Suprapubic skin (tissue), 4 donors: Measurements from ENCODE around the gene TMC3.

Experiments used
- CTCF ChIP-seq, 2 donors: fragments of 200-600 bp in 1 of 2; fragments of 450-650 bp in 1 of 2; sonication (generic) in 1 of 2; IDR thresholded peaks; one replicate each; pipeline ENCODE4 v1.5.1; 2016 to 2019; ENCODE audit warnings: antibody characterized with exemption in 2 of 2, mild to moderate bottlenecking in 1 of 2, moderate library complexity in 1 of 2
- EP300 ChIP-seq: sonication (generic); formaldehyde crosslinking; IDR thresholded peaks from one replicate; pipeline ENCODE4 v1.6.1; 2017; ENCODE audit warnings: antibody characterized with exemption
- POLR2A ChIP-seq, 2 donors: fragments of 450-650 bp; IDR thresholded peaks; one replicate each; pipeline ENCODE4 v1.6.1; 2017; ENCODE audit warnings: antibody characterized with exemption in 2 of 2, mild to moderate bottlenecking in 2 of 2, moderate library complexity in 2 of 2
- POLR2AphosphoS5 ChIP-seq, 3 donors: sonication (generic); formaldehyde crosslinking; IDR thresholded peaks; one replicate each; pipeline ENCODE4 v1.6.1; 2017; ENCODE audit warnings: antibody characterized with exemption in 3 of 3

GRCh38 chr15:81419332-81419943 lies 45.4 kb upstream of the TMC3 start:
- no peak for TF ChIP-seq POLR2AphosphoS5 (IDR thresholded peaks at IDR 0.05)
- no peak for TF ChIP-seq CTCF (IDR thresholded peaks at IDR 0.05)
- no peak for TF ChIP-seq EP300
- no peak for TF ChIP-seq POLR2A (IDR thresholded peaks at IDR 0.05)
